HG02623 (cell line): ENCODE results near the gene NFAM1.

Source experiments
- ATAC-seq: cut with Tn5 transposase; IDR thresholded peaks from one replicate; pipeline ENCODE4 v1.9.1; 2021; ENCODE audit warnings: moderate library complexity; ENCODE audit not compliant: unreplicated experiment

Gene NFAM1

GRCh38 chr22:42416671-42417230 lies 15.5 kb downstream of the NFAM1 start:
- ATAC-seq: no peak

GRCh38 chr22:42414565-42415303 lies 17.5 kb downstream of the NFAM1 start:
- ATAC-seq: no peak

GRCh38 chr22:42414021-42414420 lies 18.2 kb downstream of the NFAM1 start:
- no peak for ATAC-seq

- no peak for ATAC-seq
Observed at GRCh38 chr22:42412744-42413333, 19.4 kb downstream of the NFAM1 start.

GRCh38 chr22:42410708-42411107 lies 21.5 kb downstream of the NFAM1 start:
- ATAC-seq: no peak

GRCh38 chr22:42408810-42409529 lies 23.2 kb downstream of the NFAM1 start:
- no peak for ATAC-seq

- no peak for ATAC-seq
Observed at GRCh38 chr22:42408276-42408675, 23.9 kb downstream of the NFAM1 start.

- no peak for ATAC-seq
Observed at GRCh38 chr22:42404266-42404665, 27.9 kb downstream of the NFAM1 start.

- ATAC-seq: no peak
Observed at GRCh38 chr22:42401535-42402334, 30.5 kb downstream of the NFAM1 start.

- no peak for ATAC-seq
Observed at GRCh38 chr22:42400811-42401534, 31.2 kb downstream of the NFAM1 start.

GRCh38 chr22:42399315-42400271 lies 32.6 kb downstream of the NFAM1 start:
- ATAC-seq: no peak

GRCh38 chr22:42397332-42398249 lies 34.6 kb downstream of the NFAM1 start:
- ATAC-seq: no peak

- ATAC-seq: no peak
Observed at GRCh38 chr22:42396621-42397331, 35.4 kb downstream of the NFAM1 start.

GRCh38 chr22:42389143-42389542 lies 43.1 kb downstream of the NFAM1 start:
- ATAC-seq: no peak

GRCh38 chr22:42388130-42388797 lies 43.9 kb downstream of the NFAM1 start:
- no peak for ATAC-seq

GRCh38 chr22:42387631-42388030 lies 44.6 kb downstream of the NFAM1 start:
- no peak for ATAC-seq

GRCh38 chr22:42385696-42386095 lies 46.5 kb downstream of the NFAM1 start:
- no peak for ATAC-seq
